Vagina (tissue), 2 donors: ENCODE results near the gene CLEC2B. TPM values are rescaled to one million over a fixed set of nuclear protein-coding genes. Genes with fewer than 3 reads are reported as not detected.
"Not testable (repeated sequence)": the region's sequence is repeated elsewhere in the genome, so short reads cannot be mapped to it uniquely, and the experiment has no call there.

ENCODE experiments used
- DNase-seq, 2 donors: peaks; one replicate each; pipeline ENCODE4 v3.0.0-alpha.2; 2017; ENCODE audit errors: extremely low spot score in 2 of 2
- H3K27ac ChIP-seq: fragments of 200-600 bp; sonication (generic); one replicate; pipeline ENCODE4 v1.5.1; 2019
- H3K27me3 ChIP-seq: fragments of 200-600 bp; sonication (generic); one replicate; pipeline ENCODE4 v1.5.1; 2019
- H3K36me3 ChIP-seq, 2 donors: fragments of 200-600 bp; sonication (generic); one replicate each; pipeline ENCODE4 v1.5.1; 2017 to 2019
- H3K4me1 ChIP-seq: fragments of 200-600 bp; sonication (generic); one replicate; pipeline ENCODE4 v1.5.1; 2019
- H3K4me3 ChIP-seq, 2 donors: fragments of 200-600 bp; sonication (generic); 1 replicate in 1 of 2; 2 replicates in 1 of 2; pipeline ENCODE4 v1.5.1; 2016 to 2019
- H3K9me3 ChIP-seq: fragments of 200-600 bp; sonication (generic); one replicate; pipeline ENCODE4 v1.5.1; 2019
- POLR2A ChIP-seq, 2 donors: fragments of 450-650 bp; IDR thresholded peaks; one replicate each; pipeline ENCODE4 v1.6.1; 2017; ENCODE audit warnings: antibody characterized with exemption in 2 of 2, mild to moderate bottlenecking in 2 of 2, moderate library complexity in 2 of 2
- POLR2AphosphoS5 ChIP-seq, 2 donors: sonication (generic); formaldehyde crosslinking; IDR thresholded peaks; one replicate each; pipeline ENCODE4 v1.9.0; 2017; ENCODE audit warnings: antibody characterized with exemption in 2 of 2, mild to moderate bottlenecking in 2 of 2, low read depth in 1 of 2; ENCODE audit not compliant: insufficient read depth in 1 of 2
- intact Hi-C: fragments of 100-400 bp; cut with DNase I; formaldehyde crosslinking; loops from one replicate; pipeline ENCODE4 v1.15.1; 2023
- total RNA-seq: library from RNA; depleted of rRNA; stranded (reverse); fragments of >200 nt; gene quantifications from one replicate; pipeline ENCODE4 v1.2.3, GENCODE V29; 2016
- TF ChIP-seq, protein P1 (sequence below), 3 experiments: fragments of 450-650 bp in 2 of 3; fragments of 200-600 bp in 1 of 3; sonication (generic) in 1 of 3; IDR thresholded peaks; one replicate each; pipeline ENCODE4 v1.5.1; 2017 to 2019; ENCODE audit warnings: antibody characterized with exemption in 3 of 3, mild to moderate bottlenecking in 2 of 3, moderate library complexity in 2 of 3

CLEC2B gene
- total RNA-seq, 1 donor from 2014 or later, result 35.6 TPM

DNA sequence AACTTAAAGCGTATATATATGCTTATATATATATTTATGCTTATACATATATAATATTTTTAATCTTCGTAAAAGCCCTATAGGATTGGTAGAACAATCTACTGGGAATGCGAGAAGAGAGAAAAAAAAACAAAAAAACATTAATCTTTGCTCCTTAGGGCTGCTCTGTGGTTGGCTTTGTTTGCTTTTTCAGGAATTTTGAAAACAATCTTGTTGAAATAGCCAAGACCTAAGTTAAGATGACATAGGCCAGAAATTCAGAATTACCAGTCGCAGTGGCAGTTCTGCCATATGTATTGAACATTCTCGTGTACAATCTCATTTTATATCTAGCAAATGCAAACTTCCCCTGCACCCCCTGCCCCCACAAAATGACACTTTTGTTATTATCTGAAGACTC is 12.8 kb upstream of the CLEC2B start:
- TF ChIP-seq, protein P1, sequence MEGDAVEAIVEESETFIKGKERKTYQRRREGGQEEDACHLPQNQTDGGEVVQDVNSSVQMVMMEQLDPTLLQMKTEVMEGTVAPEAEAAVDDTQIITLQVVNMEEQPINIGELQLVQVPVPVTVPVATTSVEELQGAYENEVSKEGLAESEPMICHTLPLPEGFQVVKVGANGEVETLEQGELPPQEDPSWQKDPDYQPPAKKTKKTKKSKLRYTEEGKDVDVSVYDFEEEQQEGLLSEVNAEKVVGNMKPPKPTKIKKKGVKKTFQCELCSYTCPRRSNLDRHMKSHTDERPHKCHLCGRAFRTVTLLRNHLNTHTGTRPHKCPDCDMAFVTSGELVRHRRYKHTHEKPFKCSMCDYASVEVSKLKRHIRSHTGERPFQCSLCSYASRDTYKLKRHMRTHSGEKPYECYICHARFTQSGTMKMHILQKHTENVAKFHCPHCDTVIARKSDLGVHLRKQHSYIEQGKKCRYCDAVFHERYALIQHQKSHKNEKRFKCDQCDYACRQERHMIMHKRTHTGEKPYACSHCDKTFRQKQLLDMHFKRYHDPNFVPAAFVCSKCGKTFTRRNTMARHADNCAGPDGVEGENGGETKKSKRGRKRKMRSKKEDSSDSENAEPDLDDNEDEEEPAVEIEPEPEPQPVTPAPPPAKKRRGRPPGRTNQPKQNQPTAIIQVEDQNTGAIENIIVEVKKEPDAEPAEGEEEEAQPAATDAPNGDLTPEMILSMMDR (IDR thresholded peaks at IDR 0.05), result no peak
- TF ChIP-seq POLR2A (IDR thresholded peaks at IDR 0.05) (no peak), POLR2AphosphoS5 (IDR thresholded peaks at IDR 0.05; ENCODE audit: insufficient read depth in 1 of 2, low read depth in 1 of 2) (no peak)
- no peaks in the 10 kb centered on the region for H3K36me3 ChIP-seq

DNA sequence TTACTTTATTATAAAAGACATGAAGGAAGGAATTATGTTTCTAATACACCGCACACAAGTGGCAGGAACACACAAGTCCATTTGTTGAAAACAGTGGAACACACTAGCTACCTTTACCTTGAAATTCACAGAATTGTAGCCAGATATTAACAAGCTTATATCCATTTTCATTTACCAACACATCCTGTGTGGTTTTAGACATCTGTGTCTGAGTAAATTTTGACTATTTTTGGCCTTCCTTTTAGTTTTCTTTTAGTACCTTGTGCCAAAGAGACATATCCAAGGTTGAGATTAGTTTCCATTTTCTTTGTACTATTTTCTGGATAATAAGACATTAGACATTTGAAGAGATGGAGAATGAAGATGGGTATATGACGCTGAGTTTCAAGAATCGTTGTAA is 12.1 kb upstream of the CLEC2B start, which contains the start of gene KLRF2:
Gene KLRF2 (plus strand): TSS at position 244 of the 400 bp plus-strand sequence. CDS start 107 bp downstream, at position 351.
- Histone ChIP-seq H3K4me1 (no peaks in the 10 kb centered on the region), H3K27ac (no peak within 1 kb of the TSS), H3K4me3 (no peak within 1 kb of the TSS), H3K9me3 (no peaks in the 10 kb centered on the region), H3K27me3 (no peaks in the 10 kb centered on the region), H3K36me3 (no peaks in the 10 kb centered on the region)
- intact Hi-C loops, result no loop called here
- TF ChIP-seq, protein P1 (IDR thresholded peaks at IDR 0.05), result no peak
- TF ChIP-seq POLR2A (IDR thresholded peaks at IDR 0.05) (no peak), POLR2AphosphoS5 (IDR thresholded peaks at IDR 0.05; ENCODE audit: insufficient read depth in 1 of 2, low read depth in 1 of 2) (no peak)
- DNase-seq, result no peak

More for the DNA sequence above, 12.8 kb upstream of the CLEC2B start:
- no peaks in the 10 kb centered on the region for H3K9me3 ChIP-seq
- H3K27me3 ChIP-seq, result no peaks in the 10 kb centered on the region
- no peak overlapping the region for H3K27ac ChIP-seq
- H3K4me3 ChIP-seq, result no peak overlapping the region
- DNase-seq, result no peak
- intact Hi-C loops, result no loop called here
- H3K4me1 ChIP-seq, result no peaks in the 10 kb centered on the region

DNA sequence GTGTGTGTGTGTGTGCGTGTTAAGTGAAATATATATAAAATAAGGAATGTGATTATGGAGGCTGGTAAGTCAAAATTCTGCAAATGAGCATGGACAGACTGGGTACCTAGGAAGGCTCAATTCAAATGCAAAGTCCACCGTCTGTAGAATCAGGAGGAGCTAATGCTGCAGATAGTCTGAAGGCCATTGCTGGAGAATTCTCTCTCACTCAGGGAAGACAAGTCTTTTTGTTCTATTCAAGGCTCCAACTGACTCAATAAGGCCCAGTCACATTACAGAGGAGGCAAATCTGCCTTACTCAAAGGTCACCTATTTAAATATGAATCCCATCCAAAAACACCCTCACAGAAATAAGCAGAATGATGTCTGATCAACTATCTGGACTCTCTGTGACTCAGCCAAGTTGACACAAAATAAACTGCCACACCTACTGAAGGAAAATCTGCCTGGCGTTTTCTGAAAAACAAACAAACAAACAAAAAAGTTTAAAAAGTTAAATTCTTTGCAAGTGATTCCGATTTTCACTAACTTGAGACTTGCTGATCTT is 11.5 kb upstream of the CLEC2B start:
- TF ChIP-seq POLR2A (IDR thresholded peaks at IDR 0.05) (no peak), POLR2AphosphoS5 (IDR thresholded peaks at IDR 0.05; ENCODE audit: insufficient read depth in 1 of 2, low read depth in 1 of 2) (no peak)
- TF ChIP-seq, protein P1 (IDR thresholded peaks at IDR 0.05), result no peak
- no peaks in the 10 kb centered on the region for H3K4me1 ChIP-seq
- H3K36me3 ChIP-seq, result no peaks in the 10 kb centered on the region
- H3K27ac ChIP-seq, result no peak overlapping the region
- no peak for DNase-seq
- H3K9me3 ChIP-seq, result no peaks in the 10 kb centered on the region
- H3K4me3 ChIP-seq, result no peak overlapping the region
- no peaks in the 10 kb centered on the region for H3K27me3 ChIP-seq
- intact Hi-C loops, result no loop called here

DNA sequence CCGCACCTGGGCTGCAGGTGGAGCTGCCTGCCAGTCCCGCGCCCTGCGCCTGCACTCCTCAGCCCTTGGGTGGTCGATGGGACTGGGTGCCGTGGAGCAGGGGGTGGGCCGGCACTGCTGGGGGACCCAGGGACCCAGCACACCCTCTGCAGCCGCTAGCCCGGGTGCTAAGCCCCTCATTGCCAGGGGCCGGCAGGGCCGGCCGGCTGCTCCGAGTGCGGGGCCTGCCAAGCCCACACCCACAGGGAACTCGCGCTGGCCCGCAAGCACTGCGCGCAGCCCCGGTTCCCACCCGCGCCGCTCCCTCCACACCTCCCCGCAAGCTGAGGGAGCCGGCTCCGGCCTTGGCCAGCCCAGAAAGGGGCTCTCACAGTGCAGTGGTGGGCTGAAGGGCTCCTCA is 7.0 kb upstream of the CLEC2B start:
- H3K9me3 ChIP-seq, DNase-seq, intact Hi-C loops, H3K36me3 ChIP-seq, H3K27me3 ChIP-seq, H3K4me3 ChIP-seq, H3K27ac ChIP-seq: not testable (repeated sequence)
- H3K4me1 ChIP-seq, result peaks cover 19% of the 10 kb centered on the region

DNA sequence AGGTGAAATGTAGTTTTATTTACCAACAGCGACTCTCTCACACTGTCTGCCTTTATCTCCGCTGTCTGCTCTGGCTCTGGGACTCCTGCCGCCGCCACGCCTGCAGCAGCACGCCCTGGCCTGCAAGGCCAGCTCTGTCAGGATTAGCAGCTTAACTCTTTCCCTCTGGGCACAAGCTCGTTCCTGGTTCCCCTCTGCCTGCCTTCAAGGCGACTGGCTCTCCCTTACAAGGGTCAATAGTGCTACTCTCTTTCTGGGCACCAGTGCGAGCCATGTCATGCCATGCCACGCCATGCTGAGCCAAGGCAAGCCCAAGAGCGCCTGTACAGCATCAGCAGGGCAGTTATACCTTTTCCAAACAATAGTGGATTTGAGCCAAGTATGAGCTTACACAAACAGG is 3.6 kb upstream of the CLEC2B start:
- Histone ChIP-seq H3K9me3 (no peaks in the 10 kb centered on the region), H3K27ac (no peak overlapping the region), H3K4me3 (no peak overlapping the region), H3K36me3 (no peaks in the 10 kb centered on the region), H3K27me3 (no peaks in the 10 kb centered on the region), H3K4me1 (peaks cover 31% of the 10 kb centered on the region)
- intact Hi-C loops, result no loop called here
- no peak for DNase-seq
- TF ChIP-seq, protein P1 (IDR thresholded peaks at IDR 0.05), result no peak
- peak in 1 of 2 donors; percentile 42 for TF ChIP-seq POLR2AphosphoS5 (IDR thresholded peaks at IDR 0.05; ENCODE audit: insufficient read depth in 1 of 2, low read depth in 1 of 2)
